Ovary (tissue), 9 donors: Measurements from ENCODE around the gene PCNX3. TPM values are rescaled to one million over a fixed set of nuclear protein-coding genes. Genes with fewer than 3 reads are reported as not detected.

ENCODE experiments used
- DNase-seq, 5 donors: peaks; one replicate each; pipeline ENCODE4 v3.0.0-alpha.2; 2019 to 2020
- H3K27ac ChIP-seq, 2 donors: fragments of 200-600 bp; one replicate each; pipeline versions ENCODE4 v1.5.1 to v1.8.0; 2019 to 2022
- H3K27me3 ChIP-seq: fragments of 200-600 bp; one replicate; pipeline ENCODE4 v1.8.0; 2022
- H3K36me3 ChIP-seq: fragments of 200-600 bp; sonication (generic); one replicate; pipeline ENCODE4 v1.5.1; 2019
- H3K4me1 ChIP-seq: one replicate; pipeline ENCODE4 v1.8.1; 2013; ENCODE audit warnings: mild to moderate bottlenecking, moderate library complexity; ENCODE audit not compliant: insufficient read depth
- H3K4me3 ChIP-seq: fragments of 200-600 bp; sonication (generic); one replicate; pipeline ENCODE4 v1.5.1; 2017
- H3K9me3 ChIP-seq, 2 donors: fragments of 200-600 bp in 1 of 2; sonication (generic) in 1 of 2; one replicate each; pipeline versions ENCODE4 v1.5.1 to v1.8.1; 2013 to 2019; ENCODE audit warnings: mild to moderate bottlenecking in 1 of 2, moderate library complexity in 1 of 2
- EP300 ChIP-seq: sonication (generic); formaldehyde crosslinking; IDR thresholded peaks from one replicate; pipeline ENCODE4 v1.6.1; 2017; ENCODE audit warnings: antibody characterized with exemption
- POLR2A ChIP-seq: fragments of 450-650 bp; IDR thresholded peaks from one replicate; pipeline ENCODE4 v1.6.1; 2017; ENCODE audit warnings: antibody characterized with exemption, mild to moderate bottlenecking, moderate library complexity
- WGBS, 3 donors: extraction: QIAGEN DNeasy Blood & Tissue Kit in 1 of 3; methylation state at CpG; one replicate each; pipeline versions ENCODE4 v1.1.5 to v1.1.7; 2013 to 2017; 5-methylcytosine and 5-hydroxymethylcytosine counted together
- intact Hi-C, 4 donors: fragments of 100-400 bp; cut with DNase I; formaldehyde crosslinking; loops; one replicate each; pipeline versions ENCODE4 v1.11.0 to v1.15.1; 2022 to 2023
- polyA plus RNA-seq, 2 donors: library from polyadenylated mRNA; stranded (reverse); fragments of 200-250 nt in 1 of 2; fragments of 350-450 nt in 1 of 2; fragmentation: Illumina TruSeq in 1 of 2; extraction: RNeasy Lipid Tissue Mini Kit (QIAGEN cat#74804) in 1 of 2; gene quantifications; one replicate each; pipeline ENCODE4 v1.2.3, GENCODE V29; 2013 to 2014
- total RNA-seq, 7 donors: library from RNA; depleted of rRNA in 2 of 7; stranded (reverse); fragments of >200 nt in 2 of 7; fragmentation: NEBNext Ultra II Directional in 3 of 7; extraction: Animal tissue kit (Norgen Biotek cat#: 25700) in 3 of 7; gene quantifications; one replicate each; pipeline versions ENCODE4 v1.1.0 to v1.2.4, GENCODE V29; 2016 to 2023
- TF ChIP-seq, protein P1 (sequence below), 3 donors: fragments of 450-650 bp in 2 of 3; fragments of 200-600 bp in 1 of 3; IDR thresholded peaks; one replicate each; pipeline versions ENCODE4 v1.5.1 to v1.8.0; 2016 to 2022; ENCODE audit warnings: antibody characterized with exemption in 3 of 3, mild to moderate bottlenecking in 1 of 3
- donor health status: DM: no; HTN: no; CAD: no; lungs with moderate emphysema.
- donor health status: DM: no; HTN: no; CAD: no.
- donor health status: Bipolar disorder and iron deficiency.
- donor health status: DM: yes; HTN: yes; CAD: no.
- donor health status: DM: no; HTN: no; CAD: no.
- donor health status: DM: yes; HTN: yes; CAD: no.

The PCNX3 gene
- total and polyA plus RNA-seq, 9 donors: 3.3 to 42.1 (median 27.1) TPM

DNA sequence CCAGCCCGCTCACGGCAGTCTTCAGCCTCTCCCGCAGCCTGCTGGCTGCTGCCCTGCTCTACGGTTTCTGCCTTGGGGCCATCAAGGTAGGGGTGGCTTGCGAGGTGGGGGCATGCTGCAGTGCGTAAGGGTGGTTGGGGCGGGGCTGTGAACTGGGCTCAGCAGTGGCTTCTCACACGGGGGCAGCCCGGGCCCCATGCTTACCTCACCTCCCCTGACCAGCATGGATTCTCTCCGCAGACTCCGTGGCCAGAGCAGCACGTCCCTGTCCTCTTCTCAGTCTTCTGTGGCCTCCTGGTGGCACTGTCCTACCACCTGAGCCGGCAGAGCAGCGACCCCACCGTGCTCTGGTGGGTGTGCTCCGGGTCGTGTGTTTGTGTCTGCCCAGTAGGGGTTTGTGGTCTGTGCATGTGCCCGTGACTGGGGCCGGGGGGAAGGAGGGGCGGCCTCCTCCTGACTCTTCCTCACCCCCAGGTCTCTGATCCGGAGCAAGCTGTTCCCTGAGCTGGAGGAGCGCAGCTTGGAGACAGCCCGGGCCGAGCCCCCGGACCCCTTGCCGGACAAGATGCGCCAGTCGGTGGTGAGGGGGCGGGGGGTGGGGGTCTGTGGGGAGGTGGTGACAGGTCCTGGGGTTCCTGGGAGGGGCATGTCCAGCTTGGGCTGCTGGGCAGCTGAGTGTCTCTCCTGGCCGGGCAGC is 9.5 kb downstream of the PCNX3 start:
- TF ChIP-seq, protein P1, sequence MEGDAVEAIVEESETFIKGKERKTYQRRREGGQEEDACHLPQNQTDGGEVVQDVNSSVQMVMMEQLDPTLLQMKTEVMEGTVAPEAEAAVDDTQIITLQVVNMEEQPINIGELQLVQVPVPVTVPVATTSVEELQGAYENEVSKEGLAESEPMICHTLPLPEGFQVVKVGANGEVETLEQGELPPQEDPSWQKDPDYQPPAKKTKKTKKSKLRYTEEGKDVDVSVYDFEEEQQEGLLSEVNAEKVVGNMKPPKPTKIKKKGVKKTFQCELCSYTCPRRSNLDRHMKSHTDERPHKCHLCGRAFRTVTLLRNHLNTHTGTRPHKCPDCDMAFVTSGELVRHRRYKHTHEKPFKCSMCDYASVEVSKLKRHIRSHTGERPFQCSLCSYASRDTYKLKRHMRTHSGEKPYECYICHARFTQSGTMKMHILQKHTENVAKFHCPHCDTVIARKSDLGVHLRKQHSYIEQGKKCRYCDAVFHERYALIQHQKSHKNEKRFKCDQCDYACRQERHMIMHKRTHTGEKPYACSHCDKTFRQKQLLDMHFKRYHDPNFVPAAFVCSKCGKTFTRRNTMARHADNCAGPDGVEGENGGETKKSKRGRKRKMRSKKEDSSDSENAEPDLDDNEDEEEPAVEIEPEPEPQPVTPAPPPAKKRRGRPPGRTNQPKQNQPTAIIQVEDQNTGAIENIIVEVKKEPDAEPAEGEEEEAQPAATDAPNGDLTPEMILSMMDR (IDR thresholded peaks at IDR 0.05): no peak
- no peak for TF ChIP-seq POLR2A
- no peak for TF ChIP-seq EP300
- WGBS, 3 donors: 80 to 84% (median 82%) methylated on average over 29 to 30 of the region's 30 CpGs
- H3K9me3 ChIP-seq: no peaks in the 10 kb centered on the region
- no peak overlapping the region for H3K27ac ChIP-seq
- intact Hi-C loops: no loop called here
- H3K36me3 ChIP-seq: no peaks in the 10 kb centered on the region
- DNase-seq: no peak
- H3K4me1 ChIP-seq: no peaks in the 10 kb centered on the region
- H3K4me3 ChIP-seq: no peak overlapping the region
- no peaks in the 10 kb centered on the region for H3K27me3 ChIP-seq

DNA sequence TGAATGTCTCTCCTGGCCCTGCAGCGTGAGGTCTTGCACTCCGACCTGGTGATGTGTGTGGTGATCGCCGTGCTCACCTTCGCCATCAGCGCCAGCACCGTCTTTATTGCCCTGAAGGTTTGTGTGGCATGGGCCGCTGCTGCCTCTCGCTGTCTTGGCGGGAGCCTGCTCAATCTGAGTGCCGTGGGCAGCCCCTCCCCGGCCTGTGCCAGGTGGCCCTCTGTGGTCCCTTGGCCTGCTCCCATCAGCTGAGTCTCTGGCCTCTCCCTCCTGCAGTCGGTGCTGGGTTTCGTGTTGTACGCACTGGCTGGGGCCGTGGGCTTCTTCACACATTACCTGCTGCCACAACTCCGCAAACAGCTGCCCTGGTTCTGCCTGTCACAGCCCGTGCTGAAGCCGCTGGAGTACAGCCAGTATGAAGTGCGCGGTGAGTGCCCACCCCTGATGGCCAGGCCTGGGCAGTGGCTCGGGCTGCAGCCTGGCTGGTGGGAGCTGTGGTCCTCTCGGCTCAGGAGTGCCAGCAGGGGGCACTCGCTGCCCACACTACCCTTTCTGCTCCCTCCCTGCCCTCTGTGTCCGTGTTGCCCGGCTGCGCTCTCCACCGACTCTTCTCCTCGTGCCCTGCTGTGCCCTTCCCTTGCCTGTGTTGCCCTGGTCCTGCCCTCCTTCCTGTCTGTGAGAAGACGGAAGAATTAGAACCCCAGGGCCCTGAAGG is 10.2 kb downstream of the PCNX3 start:
- intact Hi-C loops: no loop called here
- Histone ChIP-seq H3K36me3 (no peaks in the 10 kb centered on the region), H3K4me3 (no peak overlapping the region), H3K27ac (no peak overlapping the region), H3K9me3 (no peaks in the 10 kb centered on the region), H3K27me3 (no peaks in the 10 kb centered on the region), H3K4me1 (no peaks in the 10 kb centered on the region)
- 67 to 70% (median 69%) methylated on average over 30 of the region's 30 CpGs for WGBS, 3 donors
- DNase-seq: peak in 1 of 5 donors; percentile 66
- TF ChIP-seq EP300: no peak
- TF ChIP-seq, protein P1 (IDR thresholded peaks at IDR 0.05): peak in 1 of 3 donors; percentile 31

DNA sequence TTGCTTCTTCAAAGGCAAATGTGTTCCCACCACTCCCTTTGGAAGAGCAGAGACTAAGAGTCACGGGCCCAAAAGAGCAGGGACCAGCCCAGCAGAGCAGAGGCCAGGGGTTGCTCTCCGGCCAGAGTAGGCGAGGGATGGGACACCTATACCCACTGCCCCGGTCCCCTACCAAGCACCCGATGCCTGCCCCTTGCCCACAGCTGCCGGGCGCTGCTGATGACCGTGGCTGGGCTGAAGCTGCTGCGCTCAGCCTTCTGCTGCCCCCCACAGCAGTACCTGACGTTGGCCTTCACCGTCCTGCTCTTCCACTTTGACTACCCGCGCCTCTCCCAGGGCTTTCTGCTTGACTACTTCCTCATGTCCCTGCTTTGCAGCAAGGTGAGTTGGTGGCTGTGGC is 11.6 kb downstream of the PCNX3 start:
- no peak for DNase-seq
- Histone ChIP-seq H3K9me3 (no peaks in the 10 kb centered on the region), H3K4me1 (no peaks in the 10 kb centered on the region), H3K36me3 (no peaks in the 10 kb centered on the region), H3K27ac (no peak overlapping the region), H3K4me3 (no peak overlapping the region), H3K27me3 (no peaks in the 10 kb centered on the region)
- intact Hi-C loops: no loop called here
- TF ChIP-seq, protein P1 (IDR thresholded peaks at IDR 0.05): no peak
- no peak for TF ChIP-seq POLR2A
- TF ChIP-seq EP300: no peak
- 91 to 93% (median 92%) methylated on average over 13 of the region's 13 CpGs for whole genome bisulfite sequencing, 3 donors

DNA sequence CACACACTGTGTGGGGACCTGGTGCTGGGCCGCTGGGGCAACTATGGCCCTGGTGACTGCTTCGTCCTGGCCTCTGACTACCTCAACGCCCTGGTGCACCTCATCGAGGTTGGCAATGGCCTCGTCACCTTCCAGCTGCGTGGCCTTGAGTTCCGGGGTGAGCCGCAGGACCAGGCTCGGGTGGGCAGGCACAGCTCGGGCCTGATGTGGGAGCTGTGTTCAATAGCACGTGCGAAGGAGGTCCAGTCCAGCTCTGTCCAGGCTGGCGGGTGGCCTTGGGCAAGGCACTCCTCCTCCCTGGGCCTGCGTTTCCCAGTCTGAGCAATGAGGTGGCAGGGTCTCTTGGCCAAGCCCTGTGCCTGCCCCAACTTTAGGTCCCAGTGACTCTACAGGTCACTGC is 14.0 kb downstream of the PCNX3 start:
- intact Hi-C loops: no loop called here
- 73 to 88% (median 80%) methylated on average over 14 of the region's 14 CpGs for WGBS, 3 donors
- TF ChIP-seq EP300 (no peak), POLR2A (no peak)
- TF ChIP-seq, protein P1 (IDR thresholded peaks at IDR 0.05): no peak
- H3K9me3 ChIP-seq: no peaks in the 10 kb centered on the region
- no peaks in the 10 kb centered on the region for H3K36me3 ChIP-seq
- no peak overlapping the region for H3K27ac ChIP-seq
- no peaks in the 10 kb centered on the region for H3K4me1 ChIP-seq
- no peak for DNase-seq
- no peaks in the 10 kb centered on the region for H3K27me3 ChIP-seq
- H3K4me3 ChIP-seq: no peak overlapping the region
